Uterus (tissue), 4 donors: ENCODE data around the gene ANXA4. TPM values are rescaled to one million over a fixed set of nuclear protein-coding genes. Genes with fewer than 3 reads are reported as not detected.

Source experiments
- DNase-seq, 2 donors: peaks; one replicate each; pipeline ENCODE4 v3.0.0-alpha.2; 2019 to 2020
- H3K27ac ChIP-seq, 2 donors: fragments of 200-600 bp; sonication (generic); 1 replicate in 1 of 2; 2 replicates in 1 of 2; pipeline ENCODE4 v1.5.1; 2016 to 2018
- H3K27me3 ChIP-seq, 2 donors: fragments of 200-600 bp; sonication (generic); one replicate each; pipeline ENCODE4 v1.5.1; 2018 to 2019; ENCODE audit warnings: control low read depth in 1 of 2
- H3K36me3 ChIP-seq, 2 donors: fragments of 200-600 bp; sonication (generic); one replicate each; pipeline ENCODE4 v1.5.1; 2019; ENCODE audit warnings: control low read depth in 1 of 2
- H3K4me1 ChIP-seq, 2 donors: fragments of 200-600 bp; sonication (generic); one replicate each; pipeline ENCODE4 v1.5.1; 2018 to 2019; ENCODE audit warnings: control low read depth in 1 of 2
- H3K4me3 ChIP-seq, 2 donors: fragments of 200-600 bp; sonication (generic); 1 replicate in 1 of 2; 2 replicates in 1 of 2; pipeline ENCODE4 v1.5.1; 2018 to 2019; ENCODE audit warnings: mild to moderate bottlenecking in 1 of 2
- H3K9me3 ChIP-seq, 2 donors: fragments of 200-600 bp; sonication (generic); one replicate each; pipeline ENCODE4 v1.5.1; 2019; ENCODE audit warnings: control low read depth in 1 of 2
- POLR2A ChIP-seq, 2 donors: fragments of 450-650 bp; IDR thresholded peaks; one replicate each; pipeline ENCODE4 v1.6.1; 2016; ENCODE audit warnings: antibody characterized with exemption in 2 of 2, mild to moderate bottlenecking in 1 of 2, moderate library complexity in 1 of 2
- intact Hi-C: fragments of 100-400 bp; cut with DNase I; formaldehyde crosslinking; loops from one replicate; pipeline ENCODE4 v1.15.1; 2023; ENCODE audit warnings: low total_unique reads
- total RNA-seq, 4 donors: library from RNA; depleted of rRNA in 3 of 4; stranded (reverse); fragments of >200 nt in 3 of 4; gene quantifications; one replicate each; pipeline versions ENCODE4 v1.1.0 to v1.2.4, GENCODE V29; 2014 to 2023
- TF ChIP-seq, protein P1 (sequence below), 4 experiments: fragments of 200-600 bp in 2 of 4; fragments of 450-650 bp in 2 of 4; sonication (generic) in 2 of 4; IDR thresholded peaks; one replicate each; pipeline ENCODE4 v1.5.1; 2016 to 2019; ENCODE audit warnings: antibody characterized with exemption in 4 of 4, mild to moderate bottlenecking in 2 of 4, moderate library complexity in 1 of 4
- donor health status: DM: yes; HTN: yes; CAD: no.

Gene ANXA4
- total RNA-seq, 4 donors from 2014 or later = 17.4 to 78.5 (median 32.4) TPM

DNA sequence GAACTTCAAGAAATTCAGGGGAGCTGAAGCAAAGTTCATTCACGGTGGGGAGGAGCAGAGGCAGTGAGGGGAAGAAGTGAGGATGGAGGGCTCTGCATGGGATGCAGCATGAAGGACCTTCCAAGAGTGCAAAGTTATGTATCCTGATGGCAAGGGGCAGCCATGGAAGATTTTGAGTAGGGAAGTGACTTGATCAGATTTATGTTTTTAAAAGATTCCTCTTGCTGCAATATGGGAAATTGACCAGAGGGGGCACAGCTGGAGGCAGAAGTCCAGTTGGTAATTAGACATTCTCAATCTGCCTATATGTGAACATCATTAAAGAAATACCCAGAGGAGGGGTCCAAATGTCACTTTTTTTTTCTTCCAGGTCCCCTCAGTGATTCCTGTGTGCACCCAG lies 21.5 kb upstream of the ANXA4 start:
- intact Hi-C loops = no loop called here

GRCh38 chr2:69721022-69721421 lies 20.9 kb upstream of the ANXA4 start:
- Histone ChIP-seq H3K4me3 (no peak overlapping the region), H3K36me3 (no peaks in the 10 kb centered on the region), H3K4me1 (no peaks in the 10 kb centered on the region), H3K27me3 (no peaks in the 10 kb centered on the region), H3K27ac (no peak overlapping the region), H3K9me3 (no peaks in the 10 kb centered on the region)
- no peak for TF ChIP-seq POLR2A (IDR thresholded peaks at IDR 0.05)
- TF ChIP-seq, protein P1, sequence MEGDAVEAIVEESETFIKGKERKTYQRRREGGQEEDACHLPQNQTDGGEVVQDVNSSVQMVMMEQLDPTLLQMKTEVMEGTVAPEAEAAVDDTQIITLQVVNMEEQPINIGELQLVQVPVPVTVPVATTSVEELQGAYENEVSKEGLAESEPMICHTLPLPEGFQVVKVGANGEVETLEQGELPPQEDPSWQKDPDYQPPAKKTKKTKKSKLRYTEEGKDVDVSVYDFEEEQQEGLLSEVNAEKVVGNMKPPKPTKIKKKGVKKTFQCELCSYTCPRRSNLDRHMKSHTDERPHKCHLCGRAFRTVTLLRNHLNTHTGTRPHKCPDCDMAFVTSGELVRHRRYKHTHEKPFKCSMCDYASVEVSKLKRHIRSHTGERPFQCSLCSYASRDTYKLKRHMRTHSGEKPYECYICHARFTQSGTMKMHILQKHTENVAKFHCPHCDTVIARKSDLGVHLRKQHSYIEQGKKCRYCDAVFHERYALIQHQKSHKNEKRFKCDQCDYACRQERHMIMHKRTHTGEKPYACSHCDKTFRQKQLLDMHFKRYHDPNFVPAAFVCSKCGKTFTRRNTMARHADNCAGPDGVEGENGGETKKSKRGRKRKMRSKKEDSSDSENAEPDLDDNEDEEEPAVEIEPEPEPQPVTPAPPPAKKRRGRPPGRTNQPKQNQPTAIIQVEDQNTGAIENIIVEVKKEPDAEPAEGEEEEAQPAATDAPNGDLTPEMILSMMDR (IDR thresholded peaks at IDR 0.05) = no peak
- no peak for DNase-seq
- intact Hi-C loops = no loop called here

More for the DNA sequence above, 21.5 kb upstream of the ANXA4 start:
- TF ChIP-seq, protein P1 (IDR thresholded peaks at IDR 0.05) = no peak
- TF ChIP-seq POLR2A (IDR thresholded peaks at IDR 0.05) = no peak
- no peaks in the 10 kb centered on the region for H3K4me1 ChIP-seq
- no peak overlapping the region for H3K4me3 ChIP-seq
- no peak for DNase-seq
- no peak overlapping the region for H3K27ac ChIP-seq
- no peaks in the 10 kb centered on the region for H3K36me3 ChIP-seq
- H3K9me3 ChIP-seq = no peaks in the 10 kb centered on the region
- H3K27me3 ChIP-seq = no peaks in the 10 kb centered on the region

GRCh38 chr2:69723791-69724190 lies 18.1 kb upstream of the ANXA4 start:
- no peak for TF ChIP-seq POLR2A (IDR thresholded peaks at IDR 0.05)
- TF ChIP-seq, protein P1 (IDR thresholded peaks at IDR 0.05) = no peak

DNA sequence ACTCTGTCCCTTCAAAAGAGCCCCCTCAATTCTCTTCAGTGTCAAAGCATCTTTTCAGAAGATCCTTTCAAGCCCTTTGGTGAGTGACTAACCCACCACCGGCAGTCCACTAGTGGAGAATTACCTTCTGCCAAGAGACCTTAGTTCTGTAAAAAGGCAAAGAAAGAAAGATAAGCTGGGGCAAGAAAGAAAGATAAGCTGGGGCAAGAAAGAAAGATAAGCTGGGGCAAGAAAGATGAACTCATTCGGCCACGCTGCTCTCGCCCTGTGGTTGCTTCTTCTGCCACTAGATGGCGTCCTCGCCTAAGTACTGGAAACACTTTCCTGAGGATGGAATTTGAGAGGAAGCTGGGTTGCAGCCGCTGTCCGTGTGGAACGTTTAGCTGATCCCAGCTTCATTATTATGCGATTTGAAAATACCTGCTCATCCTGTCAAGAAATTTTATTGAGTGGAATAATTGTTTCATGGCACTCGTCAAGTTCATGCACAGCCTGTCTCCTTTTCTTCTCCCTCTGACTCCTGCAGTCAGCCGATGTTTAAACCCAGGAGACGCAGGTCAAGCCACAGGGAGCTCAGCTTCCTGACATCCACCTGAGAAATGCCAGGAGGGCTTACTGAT lies 17.3 kb upstream of the ANXA4 start:
- peak overlapping the region in 1 of 2 donors; percentile 8 for H3K4me3 ChIP-seq
- DNase-seq = peak; percentile 85 to 86
- H3K4me1 ChIP-seq = no peaks in the 10 kb centered on the region
- H3K36me3 ChIP-seq = no peaks in the 10 kb centered on the region
- intact Hi-C loops = loop anchor here (5.0 kb wide), 1 partner anchor 93 kb away; no protein-coding TSS in a partner anchor
- no peaks in the 10 kb centered on the region for H3K9me3 ChIP-seq
- TF ChIP-seq, protein P1 (IDR thresholded peaks at IDR 0.05) = peak; percentile 92 to 97 (median 96)
- no peak for TF ChIP-seq POLR2A (IDR thresholded peaks at IDR 0.05)
- no peak overlapping the region for H3K27ac ChIP-seq
- H3K27me3 ChIP-seq = no peaks in the 10 kb centered on the region

More at GRCh38 chr2:69723791-69724190, 18.1 kb upstream of the ANXA4 start:
- H3K27ac ChIP-seq = no peak overlapping the region
- H3K36me3 ChIP-seq = no peaks in the 10 kb centered on the region
- no peaks in the 10 kb centered on the region for H3K4me1 ChIP-seq
- H3K9me3 ChIP-seq = no peaks in the 10 kb centered on the region
- intact Hi-C loops = no loop called here
- no peak overlapping the region for H3K4me3 ChIP-seq
- DNase-seq = no peak
- H3K27me3 ChIP-seq = no peaks in the 10 kb centered on the region

DNA sequence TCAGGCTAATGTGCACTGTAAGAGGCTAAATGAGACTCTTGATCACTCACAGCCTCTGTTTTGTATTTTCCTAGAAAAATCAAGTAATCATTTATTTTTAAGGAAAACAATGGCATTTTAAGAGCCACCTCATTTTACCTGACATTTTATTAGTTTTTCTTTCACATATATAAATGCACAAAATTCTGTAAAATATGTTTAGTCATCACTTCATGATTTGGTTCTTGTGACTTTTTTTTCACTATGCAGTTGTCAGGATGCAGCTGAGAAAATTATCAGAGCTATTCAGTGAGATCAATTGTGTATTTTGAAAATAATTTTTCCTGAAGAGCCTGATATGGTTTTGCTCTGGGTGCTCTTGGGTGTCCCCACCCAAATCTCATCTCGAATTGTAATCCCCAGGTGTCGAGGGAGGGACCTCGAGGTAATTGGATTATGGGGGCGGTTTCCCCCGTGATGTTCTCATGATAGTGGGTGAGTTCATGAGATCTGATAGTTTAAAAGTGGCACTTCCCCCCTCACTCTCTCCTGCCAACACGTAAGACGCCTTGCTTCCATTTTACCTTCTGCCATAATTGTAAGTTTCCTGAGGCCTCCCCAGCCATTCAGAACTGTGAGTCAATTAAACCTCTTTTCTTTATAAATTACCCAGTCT lies 16.1 kb upstream of the ANXA4 start:
- no peak overlapping the region for H3K4me3 ChIP-seq
- DNase-seq = no peak
- no peaks in the 10 kb centered on the region for H3K36me3 ChIP-seq
- H3K27me3 ChIP-seq = no peaks in the 10 kb centered on the region
- H3K27ac ChIP-seq = no peak overlapping the region
- TF ChIP-seq, protein P1 (IDR thresholded peaks at IDR 0.05) = no peak
- TF ChIP-seq POLR2A (IDR thresholded peaks at IDR 0.05) = no peak
- H3K4me1 ChIP-seq = no peaks in the 10 kb centered on the region
- intact Hi-C loops = loop anchor here (5.0 kb wide), 1 partner anchor 91 kb away; no protein-coding TSS in a partner anchor
- no peaks in the 10 kb centered on the region for H3K9me3 ChIP-seq
